Midbrain (tissue), 1 donor: ENCODE measurements around the gene TNFAIP8L1.

Experiments
- DNase-seq: peaks from one replicate; lab custom pipeline; 2025; lab: John Stamatoyannopoulos, UW

The TNFAIP8L1 gene

GRCh38 chr19:4703671-4704316 is 64.5 kb downstream of the TNFAIP8L1 start:
- DNase-seq, result no peak

- DNase-seq, result no peak
Observed at GRCh38 chr19:4704317-4704673, 65.0 kb downstream of the TNFAIP8L1 start.
